ENCODE results near the gene KRTAP12-4.

DNA sequence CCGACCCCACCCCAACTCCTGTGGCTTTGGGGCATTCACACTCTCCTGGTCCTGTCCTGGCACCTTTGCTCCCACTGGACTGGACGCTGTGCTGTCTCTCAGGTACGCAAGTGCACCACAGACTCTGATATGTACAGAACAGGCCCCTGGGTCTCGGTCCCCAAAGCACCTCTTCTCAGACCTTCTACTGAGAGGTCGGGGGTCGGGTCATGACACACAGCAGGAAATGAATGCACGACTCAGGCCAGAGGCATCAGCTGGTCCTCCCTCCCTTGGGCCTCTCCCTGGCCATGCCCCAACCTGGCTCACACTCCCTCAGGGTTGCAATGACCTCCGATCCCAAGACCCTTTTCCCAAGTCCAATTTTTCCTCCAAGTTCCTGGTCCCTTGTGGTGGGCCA, 40.7 kb upstream of the KRTAP12-4 start:
- TF ChIP-seq, protein P1, sequence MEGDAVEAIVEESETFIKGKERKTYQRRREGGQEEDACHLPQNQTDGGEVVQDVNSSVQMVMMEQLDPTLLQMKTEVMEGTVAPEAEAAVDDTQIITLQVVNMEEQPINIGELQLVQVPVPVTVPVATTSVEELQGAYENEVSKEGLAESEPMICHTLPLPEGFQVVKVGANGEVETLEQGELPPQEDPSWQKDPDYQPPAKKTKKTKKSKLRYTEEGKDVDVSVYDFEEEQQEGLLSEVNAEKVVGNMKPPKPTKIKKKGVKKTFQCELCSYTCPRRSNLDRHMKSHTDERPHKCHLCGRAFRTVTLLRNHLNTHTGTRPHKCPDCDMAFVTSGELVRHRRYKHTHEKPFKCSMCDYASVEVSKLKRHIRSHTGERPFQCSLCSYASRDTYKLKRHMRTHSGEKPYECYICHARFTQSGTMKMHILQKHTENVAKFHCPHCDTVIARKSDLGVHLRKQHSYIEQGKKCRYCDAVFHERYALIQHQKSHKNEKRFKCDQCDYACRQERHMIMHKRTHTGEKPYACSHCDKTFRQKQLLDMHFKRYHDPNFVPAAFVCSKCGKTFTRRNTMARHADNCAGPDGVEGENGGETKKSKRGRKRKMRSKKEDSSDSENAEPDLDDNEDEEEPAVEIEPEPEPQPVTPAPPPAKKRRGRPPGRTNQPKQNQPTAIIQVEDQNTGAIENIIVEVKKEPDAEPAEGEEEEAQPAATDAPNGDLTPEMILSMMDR (IDR thresholded peaks at IDR 0.05) = no peak
- no peak for TF ChIP-seq POLR2AphosphoS5 (IDR thresholded peaks at IDR 0.05)

Data from suprapubic skin (tissue), 3 donors.